HepG2 (cell line): Measurements from ENCODE around the gene IWS1. TPM values are rescaled to one million over a fixed set of nuclear protein-coding genes. Genes with fewer than 3 reads are reported as not detected.
A peak's percentile ranks its signal among the peaks of the same experiment; 100 is the strongest.

ENCODE experiments used
- ATF7-NPFF ChIP-seq: sonication (generic); formaldehyde crosslinking; IDR thresholded peaks from 2 replicates; pipeline ENCODE4 v1.8.1; 2023; ENCODE audit warnings: mild to moderate bottlenecking, low read depth, missing genetic modification reagents, moderate library complexity
- CBFB ChIP-seq: sonication (generic); formaldehyde crosslinking; IDR thresholded peaks from 2 replicates; pipeline ENCODE4 v1.4.0; 2020; ENCODE audit warnings: missing genetic modification reagents
- CCDC6 ChIP-seq: sonication (generic); formaldehyde crosslinking; IDR thresholded peaks from 2 replicates; pipeline ENCODE4 v1.8.1; 2022; ENCODE audit warnings: mild to moderate bottlenecking, missing genetic modification reagents, moderate library complexity
- GFI1 ChIP-seq: sonication (generic); formaldehyde crosslinking; IDR thresholded peaks from 2 replicates; pipeline ENCODE4 v1.5.0; 2020; ENCODE audit warnings: missing genetic modification reagents, mild to moderate bottlenecking, borderline replicate concordance
- JARID2 ChIP-seq: sonication (generic); formaldehyde crosslinking; IDR thresholded peaks from 2 replicates; pipeline ENCODE4 v1.8.1; 2023; ENCODE audit warnings: missing genetic modification reagents, inconsistent platforms; ENCODE audit not compliant: insufficient replicate concordance
- KDM6A ChIP-seq: IDR thresholded peaks from 2 replicates; pipeline ENCODE4 v1.6.1; 2016; ENCODE audit warnings: low read depth
- NFYB ChIP-seq: sonication (generic); formaldehyde crosslinking; IDR thresholded peaks from 2 replicates; pipeline ENCODE4 v1.4.0; 2020; ENCODE audit warnings: missing genetic modification reagents
- NR2C2 ChIP-seq: sonication (generic); formaldehyde crosslinking; IDR thresholded peaks from 2 replicates; pipeline ENCODE4 v1.4.0; 2020; ENCODE audit warnings: missing genetic modification reagents, mild to moderate bottlenecking, moderate library complexity, borderline replicate concordance
- PHF21A ChIP-seq: sonication (generic); formaldehyde crosslinking; IDR thresholded peaks from 2 replicates; pipeline ENCODE4 v1.5.0; 2020; ENCODE audit warnings: mild to moderate bottlenecking, missing genetic modification reagents
- SP2 ChIP-seq: sonication (generic); formaldehyde crosslinking; IDR thresholded peaks from 2 replicates; pipeline ENCODE4 v1.5.1; 2020; ENCODE audit warnings: mild to moderate bottlenecking, missing genetic modification reagents
- TBL1XR1 ChIP-seq: fragments of 150-350 bp; IDR thresholded peaks from 2 replicates; pipeline ENCODE4 v1.6.1; 2014; ENCODE audit warnings: borderline replicate concordance, low read length; ENCODE audit not compliant: partially characterized antibody
- TFDP2 ChIP-seq: sonication (generic); formaldehyde crosslinking; IDR thresholded peaks from 2 replicates; pipeline ENCODE4 v1.4.0; 2020; ENCODE audit warnings: missing genetic modification reagents
- ZBTB43 ChIP-seq: sonication (generic); formaldehyde crosslinking; conservative IDR thresholded peaks from 2 replicates; pipeline ENCODE4 v1.4.0; 2020; ENCODE audit warnings: missing genetic modification reagents
- ZBTB49 ChIP-seq: sonication (generic); formaldehyde crosslinking; IDR thresholded peaks from 2 replicates; pipeline ENCODE4 v1.4.0; 2020; ENCODE audit warnings: missing genetic modification reagents, borderline replicate concordance
- ZNF329 ChIP-seq: sonication (generic); formaldehyde crosslinking; IDR thresholded peaks from 2 replicates; pipeline ENCODE4 v1.9.0; 2021; ENCODE audit warnings: low read depth, mild to moderate bottlenecking, missing genetic modification reagents
- ZNF646 ChIP-seq: sonication (generic); formaldehyde crosslinking; IDR thresholded peaks from 2 replicates; pipeline ENCODE4 v1.9.0; 2021; ENCODE audit warnings: mild to moderate bottlenecking, missing genetic modification reagents
- ZNF709 ChIP-seq: sonication (generic); formaldehyde crosslinking; IDR thresholded peaks from 2 replicates; pipeline ENCODE4 v1.5.0; 2020; ENCODE audit warnings: mild to moderate bottlenecking, missing genetic modification reagents
- ZNF83 ChIP-seq: sonication (generic); formaldehyde crosslinking; IDR thresholded peaks from 2 replicates; pipeline ENCODE4 v1.4.0; 2020; ENCODE audit warnings: missing genetic modification reagents, mild to moderate bottlenecking, borderline replicate concordance
- polyA plus RNA-seq, 8 experiments: library from polyadenylated mRNA; depleted of rRNA in 3 of 8; stranded (reverse) in 7 of 8; unstranded in 1 of 8; fragments of >200 nt; fragmentation: Illumina TruSeq in 4 of 8; extraction: Trizol in 4 of 8; gene quantifications; 2 replicates each; pipeline versions ENCODE4 v1.2.1 to v1.2.3, GENCODE V29; 2011 to 2016; ENCODE audit warnings: low read depth in 4 of 8, missing spikeins in 1 of 8, mixed read lengths in 1 of 8; ENCODE audit not compliant: insufficient read depth in 1 of 8
- total RNA-seq, 5 experiments: library from RNA; depleted of rRNA; stranded (reverse); fragments of >200 nt; fragmentation: Illumina TruSeq; extraction: Trizol; gene quantifications; 2 replicates each; pipeline ENCODE4 v1.2.3, GENCODE V29; 2016; ENCODE audit warnings: low read depth in 1 of 5

IWS1 gene
- total and polyA plus RNA-seq, 2 of the 13 experiments (the other 11 are each of a cell fraction or from before 2014, with no cell fraction given), result 28.9 to 62.3 TPM

GRCh38 chr2:127453392-127454171 lies 72.7 kb downstream of the IWS1 start (continued):
- TF ChIP-seq ZNF646 (CRISPR knock-in tag) (no peak), KDM6A (CRISPR knock-in tag) (no peak), TBL1XR1 (peak; percentile 35), ZNF83 (CRISPR knock-in tag) (no peak), PHF21A (CRISPR knock-in tag) (peak; percentile 54; the same call in 1 of the 2 replicates), ZBTB49 (CRISPR knock-in tag) (no peak), ZNF709 (CRISPR knock-in tag) (peak; percentile 8; the same call in 1 of the 2 replicates), CCDC6 (peak; percentile 72), GFI1 (CRISPR knock-in tag) (peak; percentile 86), NR2C2 (peak; percentile 44; the same call in 1 of the 2 replicates), JARID2 (CRISPR knock-in tag) (no peak), CBFB (CRISPR knock-in tag) (peak; percentile 39; the same call in 1 of the 2 replicates), ZNF329 (CRISPR knock-in tag) (0 out of 2 replicates have a peak, but pooled peaks have one; percentile 61), ZBTB43 (CRISPR knock-in tag) (no peak), ATF7-NPFF (no peak), SP2 (CRISPR knock-in tag) (no peak), TFDP2 (CRISPR knock-in tag) (no peak), NFYB (CRISPR knock-in tag) (no peak)
